HepG2 (cell line): ENCODE measurements around the gene NPBWR2. TPM values are rescaled to one million over a fixed set of nuclear protein-coding genes. Genes with fewer than 3 reads are reported as not detected.
A peak's percentile ranks its signal among the peaks of the same experiment; 100 is the strongest.

Source experiments
- ATAC-seq: fragments of 200-7000 bp; cut with Tn5 transposase; 3 replicates; pipeline ENCODE4 v1.9.1; 2020; ENCODE audit warnings: mild to moderate bottlenecking, moderate library complexity
- BruUV-seq: library from RNA; stranded (reverse); fragments of 400-500 nt; replicated peaks from 2 replicates; lab custom pipeline; 2021; lab: Mats Ljungman, UMichigan
- CTCF ChIA-PET: fragments of 300-600 bp; formaldehyde crosslinking; extraction: SDS; loops from one replicate; lab custom pipeline; 2021; ENCODE audit warnings: low total read pairs, inconsistent platforms, low intra/inter-chr PET ratio; lab: Yijun Ruan, JAX
- POLR2A ChIA-PET: fragments of 350-600 bp; sonication (Branson Sonifier 250); formaldehyde crosslinking; loops from one replicate; lab custom pipeline; 2020; ENCODE audit warnings: antibody characterized with exemption, inconsistent platforms; lab: Yijun Ruan, JAX
- DNase-seq: peaks from one replicate; pipeline ENCODE4 v3.0.0-alpha.2; 2015; ENCODE audit warnings: low spot score
- FAIRE-seq: peaks from 3 replicates; lab custom pipeline; 2011; peaks lifted over from hg19 to GRCh38; lab: Jason Lieb, UNC
- H2AFZ ChIP-seq: one replicate; pipeline ENCODE4 v1.6.1; 2011; ENCODE audit warnings: low read length, inconsistent platforms
- H3K27ac ChIP-seq: fragments of 300-600 bp; 3 replicates; pipeline ENCODE4 v1.8.0; 2011; ENCODE audit warnings: mixed run types, mild to moderate bottlenecking, mixed read lengths, low read length, inconsistent platforms; ENCODE audit not compliant: insufficient read depth; ENCODE audit errors: extremely low read length
- H3K27me3 ChIP-seq, 2 experiments: fragments of 200-600 bp in 1 of 2; 2 replicates in 1 of 2; 3 replicates in 1 of 2; pipeline versions ENCODE4 v1.6.0 to v1.8.0; 2011; ENCODE audit warnings: low read length in 2 of 2, mild to moderate bottlenecking in 2 of 2, moderate library complexity in 2 of 2, inconsistent platforms in 1 of 2; ENCODE audit not compliant: insufficient read depth in 2 of 2, control insufficient read depth in 1 of 2
- H3K36me3 ChIP-seq, 2 experiments: fragments of 200-600 bp in 1 of 2; replicated peaks in 1 of 2; 2 replicates in 1 of 2; 3 replicates in 1 of 2; pipeline versions ENCODE4 v1.5.1 to v1.8.0; 2011; ENCODE audit warnings: low read length in 2 of 2, inconsistent platforms in 1 of 2; ENCODE audit not compliant: insufficient read depth in 2 of 2, control insufficient read depth in 1 of 2
- H3K4me1 ChIP-seq: 2 replicates; pipeline ENCODE4 v1.5.1; 2012; ENCODE audit warnings: low read length, inconsistent platforms; ENCODE audit not compliant: insufficient read depth
- H3K4me2 ChIP-seq: 2 replicates; pipeline ENCODE4 v1.6.0; 2011; ENCODE audit warnings: low read depth, low read length, inconsistent platforms
- H3K4me3 ChIP-seq, 3 experiments: fragments of 200-600 bp in 1 of 3; sonication (generic), shearing (Covaris generic) in 1 of 3; replicated peaks in 1 of 3; 2 replicates each; pipeline ENCODE4 v1.5.1; 2011 to 2016; ENCODE audit warnings: low read length in 3 of 3, inconsistent platforms in 2 of 3, low read depth in 2 of 3, mild to moderate bottlenecking in 2 of 3, control low read depth in 1 of 3, mixed read lengths in 1 of 3; ENCODE audit not compliant: insufficient read depth in 1 of 3
- H3K79me2 ChIP-seq: one replicate; pipeline ENCODE4 v1.6.1; 2011; ENCODE audit warnings: low read length, inconsistent platforms; ENCODE audit not compliant: insufficient read depth
- H3K9ac ChIP-seq: 2 replicates; pipeline ENCODE4 v1.6.0; 2011; ENCODE audit warnings: mild to moderate bottlenecking, low read depth, low read length, inconsistent platforms; ENCODE audit not compliant: insufficient read depth
- H3K9me3 ChIP-seq: 2 replicates; pipeline ENCODE4 v1.5.1; 2012; ENCODE audit warnings: mild to moderate bottlenecking, low read length
- H4K20me1 ChIP-seq: 2 replicates; pipeline ENCODE4 v1.6.0; 2011; ENCODE audit warnings: inconsistent platforms, mild to moderate bottlenecking, low read length, moderate library complexity; ENCODE audit not compliant: insufficient read depth
- AHR ChIP-seq: IDR thresholded peaks from 2 replicates; pipeline ENCODE4 v1.6.1; 2018; ENCODE audit warnings: missing genetic modification reagents, missing compliant biosample characterization
- KDM2A ChIP-seq: sonication (generic); formaldehyde crosslinking; IDR thresholded peaks from 2 replicates; pipeline ENCODE4 v1.4.0; 2020; ENCODE audit warnings: low read depth, missing genetic modification reagents, borderline replicate concordance
- MED1 ChIP-seq: sonication (generic); formaldehyde crosslinking; IDR thresholded peaks from 2 replicates; pipeline ENCODE4 v1.4.0; 2020; ENCODE audit warnings: missing genetic modification reagents
- RFX5 ChIP-seq: IDR thresholded peaks from 2 replicates; pipeline ENCODE4 v1.6.1; 2011; ENCODE audit warnings: low read depth, low read length, improper control_type of control experiment
- TEAD2 ChIP-seq: sonication (generic); formaldehyde crosslinking; IDR thresholded peaks from 2 replicates; pipeline ENCODE4 v1.9.0; 2021; ENCODE audit warnings: missing genetic modification reagents
- ZBTB1 ChIP-seq: sonication (generic); formaldehyde crosslinking; IDR thresholded peaks from 2 replicates; pipeline ENCODE4 v1.4.0; 2020; ENCODE audit warnings: missing genetic modification reagents, borderline replicate concordance
- ZFP1 ChIP-seq: IDR thresholded peaks from 2 replicates; pipeline ENCODE4 v1.6.1; 2016
- ZFP82 ChIP-seq: sonication (generic); formaldehyde crosslinking; IDR thresholded peaks from 2 replicates; pipeline ENCODE4 v1.5.1; 2020; ENCODE audit warnings: mild to moderate bottlenecking, missing genetic modification reagents, borderline replicate concordance
- ZNF709 ChIP-seq: sonication (generic); formaldehyde crosslinking; IDR thresholded peaks from 2 replicates; pipeline ENCODE4 v1.5.0; 2020; ENCODE audit warnings: mild to moderate bottlenecking, missing genetic modification reagents
- WGBS: methylation state at CpG from one replicate; pipeline ENCODE4 v1.1.6; 2017; ENCODE audit warnings: low lambda C conversion rate; 5-methylcytosine and 5-hydroxymethylcytosine counted together
- in situ Hi-C: cut with HindIII; loops from 2 replicates; pipeline ENCODE4 v1.10.0; 2017; ENCODE audit warnings: low pct_unique_long_range_greater_than_20kb; ENCODE audit not compliant: extremely low pct_ligation_motif_present
- intact Hi-C: fragments of 100-400 bp; cut with micrococcal nuclease; formaldehyde crosslinking; loops from one replicate; pipeline ENCODE4 v1.10.0; 2022; ENCODE audit not compliant: unreplicated experiment
- polyA plus RNA-seq, 8 experiments: library from polyadenylated mRNA; depleted of rRNA in 3 of 8; stranded (reverse) in 7 of 8; unstranded in 1 of 8; fragments of >200 nt; fragmentation: Illumina TruSeq in 4 of 8; extraction: Trizol in 4 of 8; gene quantifications; 2 replicates each; pipeline versions ENCODE4 v1.2.1 to v1.2.3, GENCODE V29; 2011 to 2016; ENCODE audit warnings: low read depth in 4 of 8, missing spikeins in 1 of 8, mixed read lengths in 1 of 8; ENCODE audit not compliant: insufficient read depth in 1 of 8
- total RNA-seq, 5 experiments: library from RNA; depleted of rRNA; stranded (reverse); fragments of >200 nt; fragmentation: Illumina TruSeq; extraction: Trizol; gene quantifications; 2 replicates each; pipeline ENCODE4 v1.2.3, GENCODE V29; 2016; ENCODE audit warnings: low read depth in 1 of 5
- TF ChIP-seq, protein P1 (sequence below): sonication (generic); formaldehyde crosslinking; IDR thresholded peaks from 2 replicates; pipeline ENCODE4 v1.4.0; 2020; ENCODE audit warnings: missing genetic modification reagents
- TF ChIP-seq, protein P2 (sequence below): sonication (generic); formaldehyde crosslinking; conservative IDR thresholded peaks from 2 replicates; pipeline ENCODE4 v1.4.0; 2020; ENCODE audit warnings: missing genetic modification reagents
- TF ChIP-seq, protein P3 (sequence below): sonication (generic); formaldehyde crosslinking; IDR thresholded peaks from 2 replicates; pipeline ENCODE4 v1.4.0; 2020; ENCODE audit warnings: missing genetic modification reagents

Gene NPBWR2
- total and polyA plus RNA-seq, 2 of the 13 experiments (the other 11 are each of a cell fraction or from before 2014, with no cell fraction given) = not detected

DNA sequence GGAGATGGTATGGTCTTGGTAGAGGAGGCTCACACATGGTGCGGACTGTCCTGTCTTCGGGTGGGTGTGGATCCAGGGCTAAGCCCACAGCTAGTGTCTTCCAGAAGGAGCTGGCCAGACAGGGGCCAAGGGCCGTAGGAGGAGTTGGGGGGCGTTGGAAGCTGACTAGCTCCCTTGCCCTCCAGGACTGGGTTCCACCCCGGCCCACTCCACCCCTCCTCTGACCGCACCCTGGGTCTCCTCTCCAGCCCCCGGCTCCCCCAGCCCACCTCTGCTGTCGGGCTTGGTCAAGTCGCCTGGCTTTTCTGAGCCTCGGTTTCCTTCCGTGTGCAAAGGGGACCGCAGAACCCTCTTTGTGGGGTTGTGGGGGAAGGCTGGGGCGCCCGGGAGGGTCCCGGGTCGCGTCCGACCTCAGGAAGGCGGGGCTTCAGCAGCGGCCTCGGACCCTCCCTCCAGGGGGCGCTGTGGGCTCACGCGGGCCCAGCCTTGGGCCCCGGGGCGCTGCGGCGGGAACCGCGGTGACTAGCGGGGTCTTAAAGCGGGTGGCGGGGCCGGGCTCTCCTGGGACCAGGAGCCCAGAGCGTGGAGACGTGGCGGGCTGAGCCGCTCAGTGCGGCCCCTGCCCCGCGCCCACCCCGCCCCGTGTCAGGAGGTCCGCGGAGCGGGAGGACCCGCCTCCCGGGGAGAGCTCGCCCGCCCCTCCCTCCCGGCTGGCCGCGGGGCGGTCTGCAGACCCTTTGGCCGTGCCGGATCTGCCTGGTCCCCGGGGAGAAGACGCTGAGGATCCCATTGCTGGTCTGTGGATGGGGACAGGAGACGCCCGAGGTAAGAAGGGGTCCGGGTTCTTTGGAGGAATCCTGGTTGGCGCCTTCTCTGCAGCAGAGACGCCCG lies 5.4 kb downstream of the NPBWR2 start (continued):
- TF ChIP-seq, protein P1, sequence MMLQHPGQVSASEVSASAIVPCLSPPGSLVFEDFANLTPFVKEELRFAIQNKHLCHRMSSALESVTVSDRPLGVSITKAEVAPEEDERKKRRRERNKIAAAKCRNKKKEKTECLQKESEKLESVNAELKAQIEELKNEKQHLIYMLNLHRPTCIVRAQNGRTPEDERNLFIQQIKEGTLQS = no peak
- no peak for TF ChIP-seq TEAD2 (CRISPR knock-in tag)

DNA sequence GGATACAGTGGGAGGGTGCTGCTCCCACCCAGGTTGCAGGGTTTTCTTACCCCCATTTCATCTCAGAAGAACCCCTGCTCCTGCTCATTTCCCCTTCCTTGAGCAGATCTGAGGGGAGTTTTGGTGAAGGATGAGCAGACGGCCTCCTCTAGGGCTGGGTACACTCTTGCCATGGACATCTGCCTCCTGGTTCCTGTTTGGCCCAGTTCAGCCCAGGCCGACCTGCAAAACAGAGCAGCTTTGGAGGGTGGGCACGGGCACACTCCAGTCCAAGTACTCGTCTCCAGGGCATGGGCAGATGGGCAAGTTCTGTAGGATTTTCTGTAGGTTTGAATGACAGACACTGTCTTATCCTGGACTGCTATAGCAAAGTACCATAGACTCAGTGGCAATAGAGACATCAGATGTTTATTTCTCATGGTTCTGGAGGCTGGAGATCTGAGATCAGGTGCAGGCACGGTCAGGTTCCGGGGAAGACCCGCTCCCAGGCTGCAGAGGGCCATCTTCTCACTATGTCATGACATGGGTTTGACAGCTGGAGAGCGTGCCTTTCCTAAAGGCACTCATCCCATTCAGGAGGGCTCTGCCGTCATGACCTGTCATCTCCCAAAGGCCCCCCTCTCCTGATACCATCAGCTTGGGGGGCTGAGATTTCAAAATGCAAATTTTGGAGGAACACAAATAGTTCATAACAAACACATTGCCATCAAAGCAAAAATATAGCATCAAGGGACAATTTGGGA lies 6.2 kb downstream of the NPBWR2 start:
- Histone ChIP-seq H3K4me3 (no peak overlapping the region), H3K27ac (no peak overlapping the region), H2AFZ (no peak overlapping the region), H3K79me2 (no peaks in the 10 kb centered on the region), H3K9ac (no peak overlapping the region), H3K4me1 (no peaks in the 10 kb centered on the region), H3K9me3 (no peaks in the 10 kb centered on the region), H3K4me2 (no peak overlapping the region), H3K27me3 (peaks cover 43 to 76% of the 10 kb centered on the region in 2 experiments), H4K20me1 (peaks cover 3% of the 10 kb centered on the region; the same call in 1 of the 2 replicates), H3K36me3 (no peaks in the 10 kb centered on the region)
- DNase-seq = no peak
- ChIA-PET POLR2A (no interaction called here), CTCF (interaction anchor here (0.6 to 2.9 kb wide), 3 partner anchors 19 to 185 kb away, joined by 3 to 21 read pairs (median 3); no protein-coding TSS in a partner anchor)
- FAIRE-seq = no peak
- no TSS peak for BruUV-seq
- intact Hi-C loops (no loop called here), in situ Hi-C loops (no loop called here)
- ATAC-seq = no peak
- WGBS = 14% methylated on average over 9 of the region's 9 CpGs
- TF ChIP-seq KDM2A (CRISPR knock-in tag) = no peak
- no peak for TF ChIP-seq MED1 (CRISPR knock-in tag)
- 0 out of 2 replicates have a peak, but pooled peaks have one; percentile 3 for TF ChIP-seq ZFP82 (CRISPR knock-in tag)
- TF ChIP-seq, protein P2, sequence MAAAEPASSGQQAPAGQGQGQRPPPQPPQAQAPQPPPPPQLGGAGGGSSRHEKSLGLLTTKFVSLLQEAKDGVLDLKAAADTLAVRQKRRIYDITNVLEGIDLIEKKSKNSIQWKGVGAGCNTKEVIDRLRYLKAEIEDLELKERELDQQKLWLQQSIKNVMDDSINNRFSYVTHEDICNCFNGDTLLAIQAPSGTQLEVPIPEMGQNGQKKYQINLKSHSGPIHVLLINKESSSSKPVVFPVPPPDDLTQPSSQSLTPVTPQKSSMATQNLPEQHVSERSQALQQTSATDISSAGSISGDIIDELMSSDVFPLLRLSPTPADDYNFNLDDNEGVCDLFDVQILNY (CRISPR knock-in tag) = no peak
- TF ChIP-seq ZNF709 (CRISPR knock-in tag) = 0 out of 2 replicates have a peak, but pooled peaks have one; percentile 1
- TF ChIP-seq AHR (CRISPR knock-in tag) = peak; percentile 9; the same call in 1 of the 2 replicates
- no peak for TF ChIP-seq ZFP1 (CRISPR knock-in tag)
- TF ChIP-seq RFX5 = no peak
- TF ChIP-seq, protein P3, sequence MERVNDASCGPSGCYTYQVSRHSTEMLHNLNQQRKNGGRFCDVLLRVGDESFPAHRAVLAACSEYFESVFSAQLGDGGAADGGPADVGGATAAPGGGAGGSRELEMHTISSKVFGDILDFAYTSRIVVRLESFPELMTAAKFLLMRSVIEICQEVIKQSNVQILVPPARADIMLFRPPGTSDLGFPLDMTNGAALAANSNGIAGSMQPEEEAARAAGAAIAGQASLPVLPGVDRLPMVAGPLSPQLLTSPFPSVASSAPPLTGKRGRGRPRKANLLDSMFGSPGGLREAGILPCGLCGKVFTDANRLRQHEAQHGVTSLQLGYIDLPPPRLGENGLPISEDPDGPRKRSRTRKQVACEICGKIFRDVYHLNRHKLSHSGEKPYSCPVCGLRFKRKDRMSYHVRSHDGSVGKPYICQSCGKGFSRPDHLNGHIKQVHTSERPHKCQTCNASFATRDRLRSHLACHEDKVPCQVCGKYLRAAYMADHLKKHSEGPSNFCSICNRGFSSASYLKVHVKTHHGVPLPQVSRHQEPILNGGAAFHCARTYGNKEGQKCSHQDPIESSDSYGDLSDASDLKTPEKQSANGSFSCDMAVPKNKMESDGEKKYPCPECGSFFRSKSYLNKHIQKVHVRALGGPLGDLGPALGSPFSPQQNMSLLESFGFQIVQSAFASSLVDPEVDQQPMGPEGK = no peak
- no peak for TF ChIP-seq ZBTB1 (CRISPR knock-in tag)
- TF ChIP-seq, all 625 proteins: peak for 3
